GM19193 (cell line): ENCODE results near the gene PKD2L1.

Source experiments
- POLR2A ChIP-seq: IDR thresholded peaks from 4 replicates; pipeline ENCODE4 v1.6.1; 2011; ENCODE audit not compliant: insufficient read depth, insufficient read length; ENCODE audit errors: extremely low read depth

The PKD2L1 gene

GRCh38 chr10:100330079-100330478, at the start of gene PKD2L1:
PKD2L1 (minus strand) TSS chr10:100330228; CDS start chr10:100330103, 125 bp downstream.
- TF ChIP-seq POLR2A, result no peak

- TF ChIP-seq POLR2A, result no peak
These were observed 47.8 kb upstream of the PKD2L1 start for GRCh38 chr10:100377830-100378229.

DNA sequence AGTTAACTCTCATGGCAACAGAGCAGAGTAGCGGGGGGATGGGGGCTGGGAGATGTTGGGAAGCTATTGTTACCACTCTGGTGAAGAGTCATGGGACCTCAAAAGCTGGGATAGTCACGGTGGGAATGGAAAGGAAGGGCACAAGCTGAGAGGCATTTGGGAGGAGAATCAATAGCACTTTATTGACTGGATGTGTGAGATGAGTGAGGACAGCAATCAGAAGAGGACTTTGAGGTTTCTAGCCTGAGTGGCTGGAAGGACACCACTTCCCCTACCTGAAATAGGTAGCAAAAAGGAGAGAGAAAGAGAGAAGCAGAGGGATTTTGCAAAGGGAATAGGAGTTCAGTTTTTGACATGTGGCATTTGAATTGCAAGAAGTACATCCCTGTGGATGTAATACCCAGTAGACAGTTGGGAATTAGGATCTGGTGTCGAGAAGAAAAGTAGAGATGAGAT, 44.2 kb upstream of the PKD2L1 start:
- TF ChIP-seq POLR2A, result no peak

- TF ChIP-seq POLR2A, result peak; percentile 75
These were observed 43.5 kb upstream of the PKD2L1 start for GRCh38 chr10:100373298-100374199.

DNA sequence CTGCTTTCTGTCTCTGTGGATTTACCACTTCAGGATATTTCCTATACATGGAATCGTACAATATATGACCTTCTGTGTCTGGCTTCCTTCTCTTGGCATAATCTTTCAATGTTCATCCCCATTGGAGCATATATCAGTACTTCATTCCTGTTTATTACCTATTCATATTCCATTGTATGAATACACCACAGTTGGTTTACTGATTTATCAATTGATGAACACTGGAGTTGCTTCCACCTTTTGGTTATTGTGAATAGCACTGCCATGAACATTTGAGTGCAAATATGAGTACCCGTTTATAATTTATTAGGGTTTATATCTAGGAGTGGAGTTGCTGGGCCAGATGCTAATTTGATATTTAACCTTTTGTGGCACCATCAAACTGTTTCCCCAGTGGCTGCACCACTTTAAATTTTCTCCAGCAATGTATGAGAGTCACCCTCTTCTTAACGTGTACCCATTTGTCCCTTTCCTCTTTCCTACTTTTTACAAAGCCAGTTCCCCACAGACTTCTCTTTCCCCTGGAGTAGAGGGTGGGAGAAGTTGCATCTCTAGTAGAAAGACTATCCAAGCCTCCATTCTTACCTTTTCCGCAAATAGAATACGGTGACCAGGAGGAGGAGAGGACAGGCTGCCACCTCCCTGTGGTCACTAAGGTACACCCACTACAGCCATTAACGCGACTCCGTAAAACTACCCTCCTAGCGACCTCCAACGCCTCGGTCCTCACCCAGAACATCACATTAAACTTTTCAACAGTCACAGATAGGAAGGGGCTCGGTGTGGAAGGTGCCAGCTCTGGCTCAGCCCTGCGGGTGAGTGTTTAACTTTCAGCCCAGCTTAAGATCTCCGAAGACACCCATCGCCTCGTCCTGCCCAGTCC, 42.6 kb upstream of the PKD2L1 start:
- no peak for TF ChIP-seq POLR2A

- no peak for TF ChIP-seq POLR2A
These were observed 41.5 kb upstream of the PKD2L1 start for GRCh38 chr10:100371482-100372027.

- TF ChIP-seq POLR2A, result no peak
These were observed 40.9 kb upstream of the PKD2L1 start for GRCh38 chr10:100370714-100371481.

DNA sequence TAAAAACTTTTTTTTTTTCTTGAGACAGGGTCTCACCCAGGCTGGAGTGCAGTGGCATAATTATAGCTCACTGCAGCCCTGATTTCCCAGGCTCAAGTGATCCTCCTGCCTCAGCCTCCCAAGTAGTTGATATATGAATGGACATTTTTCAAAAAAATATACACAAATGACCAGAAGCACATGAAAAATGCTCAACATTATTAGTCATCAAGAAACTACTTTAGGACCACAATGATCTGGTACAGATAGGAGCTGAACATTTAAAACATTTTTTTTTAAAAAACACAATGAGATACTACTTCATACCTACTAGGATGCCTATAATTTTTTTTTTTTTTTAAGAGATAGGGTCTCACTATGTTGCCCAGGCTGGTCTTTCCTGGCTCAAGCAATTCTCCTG, 38.7 kb upstream of the PKD2L1 start:
- no peak for TF ChIP-seq POLR2A

DNA sequence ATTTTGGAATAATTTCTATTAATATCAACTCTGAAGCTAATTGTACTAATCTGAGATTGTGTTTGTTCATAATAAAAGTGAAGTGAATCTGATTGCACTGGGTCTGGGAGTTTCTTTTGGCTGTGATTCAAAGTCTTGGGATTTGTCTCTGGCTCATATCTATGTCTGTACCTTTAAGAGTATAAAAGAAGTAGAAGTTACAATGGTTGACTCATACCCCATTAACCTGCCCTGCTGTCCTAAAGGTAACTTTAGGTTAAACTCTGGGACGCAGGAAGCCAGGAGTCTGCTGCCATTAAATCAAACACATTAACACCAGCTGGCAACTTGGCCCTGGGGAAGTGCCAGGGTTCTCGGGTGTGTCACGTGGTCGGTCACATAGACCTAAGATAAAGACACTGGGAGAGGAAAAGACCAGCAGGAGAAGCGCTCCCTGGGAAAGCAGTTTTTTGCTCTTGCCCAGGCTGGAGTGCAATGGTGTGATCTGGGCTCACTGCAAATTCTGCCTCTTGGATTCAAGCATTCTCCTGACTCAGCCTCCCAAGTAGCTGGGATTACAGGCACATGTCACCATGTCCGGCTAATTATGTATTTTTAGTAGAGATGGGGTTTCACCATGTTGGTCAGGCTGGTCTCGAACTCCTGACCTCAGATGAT, 34.8 kb upstream of the PKD2L1 start:
- no peak for TF ChIP-seq POLR2A

DNA sequence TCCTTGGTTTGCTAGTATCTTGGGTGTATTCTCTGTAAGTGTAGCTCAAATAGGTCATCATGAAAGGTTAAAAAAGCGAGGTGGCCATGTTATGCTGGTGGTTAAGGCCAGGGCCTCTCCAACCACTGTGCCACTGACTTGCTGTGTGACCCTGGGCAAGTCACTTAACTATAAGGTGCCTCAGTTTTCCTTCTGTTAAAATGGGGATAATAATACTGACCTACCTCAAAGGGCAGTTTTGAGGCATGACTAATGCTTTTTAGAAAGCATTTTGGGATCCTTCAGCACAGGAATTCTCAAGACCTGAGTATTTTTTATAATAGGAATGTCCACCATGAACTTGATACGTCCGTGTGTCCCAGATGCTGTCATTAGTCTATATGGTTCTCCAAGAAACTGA, 34.1 kb upstream of the PKD2L1 start:
- TF ChIP-seq POLR2A, result no peak

- no peak for TF ChIP-seq POLR2A
These were observed 32.8 kb upstream of the PKD2L1 start for GRCh38 chr10:100362570-100363496.

- no peak for TF ChIP-seq POLR2A
These were observed 30.2 kb upstream of the PKD2L1 start for GRCh38 chr10:100360234-100360633.

- TF ChIP-seq POLR2A, result no peak
These were observed 29.6 kb upstream of the PKD2L1 start for GRCh38 chr10:100359529-100360150.

DNA sequence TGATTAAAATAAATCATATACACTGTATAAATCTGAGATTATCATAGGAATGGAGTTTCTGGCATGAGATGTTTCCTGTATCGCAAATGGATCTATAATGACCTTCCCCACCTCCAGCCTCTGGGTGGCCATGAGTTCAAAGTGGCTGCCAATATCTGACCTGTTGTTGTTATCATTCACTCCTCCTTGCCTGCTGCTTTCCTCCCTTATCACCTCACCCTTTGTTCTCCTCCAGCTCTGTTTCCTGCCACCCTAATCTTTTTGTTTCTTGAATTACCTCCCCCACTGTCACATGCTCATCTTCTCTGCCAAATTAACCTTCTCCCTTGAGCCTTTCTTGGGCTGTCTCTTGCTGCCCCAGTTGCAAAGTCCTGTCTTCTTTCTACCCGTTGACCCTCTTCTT, 29.0 kb upstream of the PKD2L1 start:
- no peak for TF ChIP-seq POLR2A
